ENCODE data around the gene SLC9A3. TPM values are rescaled to one million over a fixed set of nuclear protein-coding genes. Genes with fewer than 3 reads are reported as not detected.

The SLC9A3 gene
- total RNA-seq, 1 experiment from 2014 or later, result 0.85 TPM

DNA sequence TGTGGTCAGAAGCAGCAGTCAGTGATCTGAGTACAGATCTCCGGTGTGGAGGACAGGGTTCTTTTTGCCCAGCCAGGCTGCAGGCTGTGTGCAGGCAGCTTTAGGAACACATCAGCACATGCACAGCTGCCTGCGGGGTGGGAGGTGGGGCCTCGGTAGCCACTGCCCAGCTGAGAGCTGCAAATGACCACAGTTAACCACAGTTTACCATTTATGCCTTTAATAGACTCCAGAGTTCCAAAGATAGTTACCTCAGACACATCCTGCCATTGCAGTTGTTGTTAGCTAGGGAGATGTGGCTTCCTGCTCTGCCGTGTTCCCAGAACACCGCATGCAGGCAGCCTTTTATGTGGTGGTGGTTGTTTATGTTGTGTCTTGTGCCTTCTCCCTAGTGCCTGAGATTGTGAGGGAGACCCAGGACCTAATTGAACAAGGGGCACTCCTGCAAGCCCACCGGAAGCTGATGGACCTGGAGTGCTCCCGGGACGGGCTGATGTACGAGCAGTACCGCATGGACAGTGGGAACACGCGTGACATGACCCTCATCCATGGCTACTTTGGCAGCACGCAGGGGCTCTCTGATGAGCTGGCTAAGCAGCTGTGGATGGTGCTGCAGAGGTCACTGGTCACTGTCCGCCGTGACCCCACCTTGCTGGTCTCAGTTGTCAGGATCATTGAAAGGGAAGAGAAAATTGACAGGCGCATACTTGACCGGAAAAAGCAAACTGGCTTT is 71.1 kb downstream of the SLC9A3 start:
- no peak overlapping the region for H2BK15ac ChIP-seq (ENCODE audit: low read depth, low read length)
- H3K27ac ChIP-seq (ENCODE audit: insufficient read length, low read depth, low read length), result no peak overlapping the region
- no peak overlapping the region for H3K56ac ChIP-seq (ENCODE audit: insufficient read length, low read depth, low read length)
- H3K27me3 Mint-ChIP-seq (ENCODE audit: low read depth), result no peaks in the 10 kb centered on the region
- H2AK5ac ChIP-seq (ENCODE audit: insufficient read length, low read length), result no peak overlapping the region
- H3K23me2 ChIP-seq (ENCODE audit: insufficient read length, low read depth, low read length, poor library complexity, severe bottlenecking), result no peaks in the 10 kb centered on the region
- no peaks in the 10 kb centered on the region for H4K20me1 ChIP-seq (ENCODE audit: control insufficient read depth, insufficient read depth, insufficient read length)
- DNase-seq, result no peak
- H3K23ac ChIP-seq (ENCODE audit: insufficient read length, low read depth, low read length), result no peak overlapping the region
- H3K4me1 ChIP-seq (ENCODE audit: insufficient read depth, low read length), result no peaks in the 10 kb centered on the region; the same call in 1 of the 2 replicates
- no peak overlapping the region for H3K27ac Mint-ChIP-seq
- no peak overlapping the region for H4K91ac ChIP-seq (ENCODE audit: insufficient read length, low read depth, low read length)
- peaks cover 13% of the 10 kb centered on the region in 2 experiments for H3K4me1 Mint-ChIP-seq
- no peak overlapping the region for H3T11ph ChIP-seq (ENCODE audit: low read length)
- H3K4ac ChIP-seq (ENCODE audit: low read depth, low read length), result no peak overlapping the region
- peaks cover 61 to 88% (median 82%) of the 10 kb centered on the region in 3 experiments for H3K36me3 Mint-ChIP-seq (ENCODE audit: insufficient read depth in 1 of 3, low read depth in 3 of 3)
- H3K18ac ChIP-seq (ENCODE audit: insufficient read length, low read depth, low read length), result no peak overlapping the region
- no peak overlapping the region for H3K4me3 Mint-ChIP-seq
- no peak overlapping the region for H4K5ac ChIP-seq (ENCODE audit: insufficient read length, low read depth, low read length)
- no peak overlapping the region for H2BK20ac ChIP-seq (ENCODE audit: low read depth, low read length, poor library complexity, severe bottlenecking)
- TF ChIP-seq, protein P1, sequence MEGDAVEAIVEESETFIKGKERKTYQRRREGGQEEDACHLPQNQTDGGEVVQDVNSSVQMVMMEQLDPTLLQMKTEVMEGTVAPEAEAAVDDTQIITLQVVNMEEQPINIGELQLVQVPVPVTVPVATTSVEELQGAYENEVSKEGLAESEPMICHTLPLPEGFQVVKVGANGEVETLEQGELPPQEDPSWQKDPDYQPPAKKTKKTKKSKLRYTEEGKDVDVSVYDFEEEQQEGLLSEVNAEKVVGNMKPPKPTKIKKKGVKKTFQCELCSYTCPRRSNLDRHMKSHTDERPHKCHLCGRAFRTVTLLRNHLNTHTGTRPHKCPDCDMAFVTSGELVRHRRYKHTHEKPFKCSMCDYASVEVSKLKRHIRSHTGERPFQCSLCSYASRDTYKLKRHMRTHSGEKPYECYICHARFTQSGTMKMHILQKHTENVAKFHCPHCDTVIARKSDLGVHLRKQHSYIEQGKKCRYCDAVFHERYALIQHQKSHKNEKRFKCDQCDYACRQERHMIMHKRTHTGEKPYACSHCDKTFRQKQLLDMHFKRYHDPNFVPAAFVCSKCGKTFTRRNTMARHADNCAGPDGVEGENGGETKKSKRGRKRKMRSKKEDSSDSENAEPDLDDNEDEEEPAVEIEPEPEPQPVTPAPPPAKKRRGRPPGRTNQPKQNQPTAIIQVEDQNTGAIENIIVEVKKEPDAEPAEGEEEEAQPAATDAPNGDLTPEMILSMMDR (conservative IDR thresholded peaks at IDR 0.05), result no peak
- H2AFZ ChIP-seq (ENCODE audit: low read length), result no peak overlapping the region
- H3K9me3 ChIP-seq (ENCODE audit: control insufficient read depth, low read depth, low read length), result no peaks in the 10 kb centered on the region
- H2BK12ac ChIP-seq (ENCODE audit: insufficient read length, low read depth, low read length), result no peak overlapping the region
- H2BK120ac ChIP-seq (ENCODE audit: low read depth, low read length, poor library complexity, severe bottlenecking), result no peak overlapping the region
- no peaks in the 10 kb centered on the region for H3K79me2 ChIP-seq (ENCODE audit: insufficient read depth, low read length)
- no CpG with 5 or more reads among the region's 17 CpGs for WGBS (ENCODE audit: extremely low coverage, insufficient read length, low lambda C conversion rate)
- no peak overlapping the region for H3K4me2 ChIP-seq (ENCODE audit: insufficient read depth, insufficient read length, low read length)
- H3K27me3 ChIP-seq (ENCODE audit: insufficient read depth, low read length), result no peaks in the 10 kb centered on the region
- no peak overlapping the region for H3K14ac ChIP-seq (ENCODE audit: insufficient read depth, low read length)
- H3K9ac ChIP-seq (ENCODE audit: extremely low read depth, insufficient read length, low read length), result no peak overlapping the region
- H4K8ac ChIP-seq (replicated peaks; ENCODE audit: insufficient read length, low read depth, low read length), result no peak overlapping the region
- H3K9me3 Mint-ChIP-seq, result peaks cover 10 to 16% of the 10 kb centered on the region in 2 experiments
- H2BK5ac ChIP-seq (ENCODE audit: insufficient read length, low read length), result no peak overlapping the region
- no peaks in the 10 kb centered on the region for H3K79me1 ChIP-seq (ENCODE audit: insufficient read depth, low read depth, low read length, poor library complexity, severe bottlenecking)

Measured in H9 (cell line).